GM19438 (cell line): Measurements from ENCODE around the gene TMEM178B.
"Not testable (repeated sequence)": the region's sequence is repeated elsewhere in the genome, so short reads cannot be mapped to it uniquely, and the experiment has no call there.

ENCODE experiments used
- ATAC-seq: cut with Tn5 transposase; IDR thresholded peaks from one replicate; pipeline ENCODE4 v1.9.1; 2021; ENCODE audit warnings: low read depth; ENCODE audit not compliant: unreplicated experiment

TMEM178B gene

DNA sequence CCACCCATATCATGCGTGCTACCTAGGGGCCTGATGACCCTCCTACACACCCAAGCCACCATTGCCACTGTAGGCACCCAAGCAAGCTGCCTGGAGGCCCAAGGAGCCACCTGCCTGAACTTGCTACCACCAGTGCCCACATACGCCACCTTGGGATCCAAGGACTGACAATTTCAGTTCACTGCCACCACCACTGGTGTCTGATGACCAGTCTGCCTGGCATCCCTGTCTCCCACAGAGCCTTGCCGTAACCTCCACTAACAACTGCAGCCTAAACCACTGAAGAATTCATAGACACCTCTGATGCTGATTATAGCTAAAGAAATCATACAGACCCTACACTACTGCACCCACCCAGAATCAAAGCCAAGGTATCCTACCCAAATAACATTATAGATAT, 58.8 kb downstream of the TMEM178B start:
- ATAC-seq = no peak

- no peak for ATAC-seq
Observed at GRCh38 chr7:141133646-141134045, 59.8 kb downstream of the TMEM178B start.

DNA sequence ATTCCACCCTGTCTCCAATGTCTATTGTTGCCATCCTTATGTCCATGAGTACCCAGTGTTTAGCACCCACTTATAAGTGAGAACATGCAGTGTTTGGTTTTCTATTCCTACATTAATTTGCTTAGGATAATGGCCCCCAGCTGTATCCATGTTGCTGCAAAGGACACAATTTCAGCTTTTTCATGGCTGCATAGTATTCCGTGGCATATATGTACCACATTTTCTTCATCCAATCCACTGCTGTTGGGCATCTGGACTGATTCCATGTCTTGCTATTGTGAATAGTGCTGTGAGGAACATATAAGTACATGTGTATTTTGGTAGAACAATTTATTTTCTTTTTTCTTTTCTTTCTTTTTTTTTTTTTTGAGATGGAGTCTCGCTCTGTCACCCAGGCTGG, 68.2 kb downstream of the TMEM178B start:
- no peak for ATAC-seq

GRCh38 chr7:141144921-141145629, 71.2 kb downstream of the TMEM178B start:
- no peak for ATAC-seq

- ATAC-seq = no peak
Observed at GRCh38 chr7:141145630-141145982, 71.7 kb downstream of the TMEM178B start.

DNA sequence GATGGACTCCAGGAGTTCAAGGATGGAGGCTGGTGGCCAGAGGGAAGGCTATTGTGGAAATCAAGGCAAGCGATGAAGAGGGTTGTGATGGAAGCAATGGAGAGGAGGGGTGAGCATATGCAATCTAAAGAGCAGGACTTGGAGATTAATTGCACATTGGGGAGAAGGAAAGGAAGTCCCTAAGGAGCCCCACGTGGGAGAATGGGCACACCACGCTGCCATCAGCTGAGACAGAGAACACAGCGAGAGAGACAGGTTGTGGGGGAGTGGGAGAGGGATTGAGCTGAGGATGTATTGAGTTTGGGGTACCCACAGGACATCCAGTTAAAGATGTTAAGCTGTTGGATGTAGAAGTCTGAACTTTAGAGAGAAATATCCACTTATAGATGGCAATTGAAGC, 73.6 kb downstream of the TMEM178B start:
- no peak for ATAC-seq

DNA sequence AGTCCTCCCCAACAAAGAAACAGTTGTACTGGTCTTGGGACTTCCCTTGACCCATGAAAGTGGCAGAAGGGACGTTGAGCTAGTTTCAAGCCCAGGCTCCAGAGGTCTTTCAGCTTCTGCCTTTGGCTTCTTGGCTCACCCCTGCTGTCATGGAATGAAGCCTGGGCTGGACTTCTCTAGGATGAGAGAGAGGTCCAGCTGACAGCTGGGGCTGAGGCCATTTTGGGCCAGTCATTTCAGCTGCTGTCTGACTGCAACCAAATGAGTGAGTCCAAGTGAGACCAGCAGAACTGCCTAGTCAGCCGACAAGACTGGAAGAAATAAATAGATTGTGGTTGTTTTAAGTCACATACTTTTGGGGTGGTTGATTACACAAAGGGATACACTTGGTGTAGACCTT, 76.6 kb downstream of the TMEM178B start:
- no peak for ATAC-seq

GRCh38 chr7:141151746-141152145, 77.9 kb downstream of the TMEM178B start:
- ATAC-seq = no peak

DNA sequence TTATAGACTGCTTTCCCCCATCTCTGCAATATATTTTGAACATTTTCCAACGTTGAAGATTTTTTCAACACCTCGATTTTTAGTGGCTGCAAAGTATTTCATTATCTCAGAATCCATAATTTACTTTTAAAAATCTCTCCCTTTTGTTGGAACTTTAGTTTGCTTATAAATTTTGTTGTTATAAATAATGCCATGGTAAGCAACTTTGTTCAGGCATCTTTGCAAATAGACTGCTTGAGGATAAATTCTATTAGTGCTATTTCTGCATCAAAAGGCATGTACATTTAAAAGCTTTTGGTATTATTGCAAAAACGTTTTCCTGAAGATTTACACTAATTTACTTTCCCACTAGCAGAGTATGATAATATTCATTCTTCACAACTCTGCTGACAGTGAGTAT, 79.4 kb downstream of the TMEM178B start:
- ATAC-seq = no peak

GRCh38 chr7:141154131-141154732, 80.4 kb downstream of the TMEM178B start:
- ATAC-seq = no peak

DNA sequence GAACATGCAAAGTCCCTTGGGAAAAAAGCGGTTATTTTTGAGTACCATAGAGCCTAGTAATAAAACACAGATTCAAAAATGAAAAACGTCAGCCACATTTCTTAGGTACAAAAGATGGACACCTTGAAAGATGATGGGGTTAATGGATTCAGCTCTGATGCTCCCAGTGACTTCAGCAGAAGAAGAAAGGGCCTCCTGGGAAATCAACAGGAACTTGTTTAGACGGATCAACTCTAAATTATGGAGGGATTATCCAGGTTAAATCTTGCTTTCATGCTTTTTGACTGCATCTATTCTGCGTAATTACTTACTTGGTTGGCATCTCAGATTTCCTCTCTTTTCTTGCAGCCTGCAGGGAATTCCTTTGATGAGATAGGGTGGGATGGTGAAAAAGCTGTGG, 82.5 kb downstream of the TMEM178B start:
- no peak for ATAC-seq

- ATAC-seq = no peak
Observed at GRCh38 chr7:141157138-141157765, 83.4 kb downstream of the TMEM178B start.

GRCh38 chr7:141158561-141158960, 84.7 kb downstream of the TMEM178B start:
- ATAC-seq = no peak

GRCh38 chr7:141160246-141160860, 86.5 kb downstream of the TMEM178B start:
- no peak for ATAC-seq

DNA sequence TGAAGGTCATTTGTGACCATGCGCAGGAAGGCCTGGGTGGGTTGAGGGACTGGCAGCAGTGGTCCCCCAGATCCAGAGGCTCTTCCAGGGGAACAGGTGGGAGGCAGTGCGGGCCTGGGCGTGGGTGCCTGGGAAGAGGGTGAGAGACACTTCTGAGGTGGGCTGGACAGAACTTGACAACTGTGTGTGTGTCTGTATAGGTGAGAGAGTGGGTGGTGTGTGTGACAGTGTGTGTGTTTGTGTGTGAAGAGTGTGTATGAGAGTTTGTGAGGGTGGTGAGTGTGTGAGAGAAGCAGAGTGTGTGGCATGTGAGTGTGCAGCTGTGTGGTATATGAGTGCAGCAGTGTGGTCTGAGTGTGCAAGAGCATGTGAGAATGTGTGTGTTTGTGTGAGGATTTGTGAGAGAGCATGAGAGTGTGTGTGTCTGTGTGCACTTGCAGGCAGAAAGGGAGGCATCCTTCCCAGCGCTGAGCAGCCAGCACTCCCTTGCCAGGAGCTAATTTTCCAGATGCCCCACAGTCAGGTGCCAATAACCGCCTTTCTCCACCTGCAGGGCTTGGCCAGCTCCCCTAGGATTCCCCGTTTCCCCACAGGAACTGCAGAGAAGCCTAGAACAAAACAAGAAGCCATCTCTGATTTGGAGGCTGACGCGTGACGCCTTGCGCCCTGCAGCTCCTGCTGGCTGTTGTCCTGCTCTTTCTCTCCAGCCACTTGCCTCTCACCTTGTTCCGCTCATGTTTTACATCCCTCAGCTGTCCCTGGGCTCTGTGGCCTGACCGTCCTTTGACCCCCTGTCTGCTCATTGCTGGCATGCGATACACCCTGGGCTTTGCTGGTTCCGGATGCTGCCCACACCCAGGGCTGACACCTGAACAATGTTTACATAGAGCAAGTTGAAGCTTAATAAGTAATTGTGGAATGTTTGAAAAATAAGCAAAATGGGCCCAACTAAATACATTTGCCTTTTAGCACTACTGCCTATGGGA, 88.0 kb downstream of the TMEM178B start:
- no peak for ATAC-seq

DNA sequence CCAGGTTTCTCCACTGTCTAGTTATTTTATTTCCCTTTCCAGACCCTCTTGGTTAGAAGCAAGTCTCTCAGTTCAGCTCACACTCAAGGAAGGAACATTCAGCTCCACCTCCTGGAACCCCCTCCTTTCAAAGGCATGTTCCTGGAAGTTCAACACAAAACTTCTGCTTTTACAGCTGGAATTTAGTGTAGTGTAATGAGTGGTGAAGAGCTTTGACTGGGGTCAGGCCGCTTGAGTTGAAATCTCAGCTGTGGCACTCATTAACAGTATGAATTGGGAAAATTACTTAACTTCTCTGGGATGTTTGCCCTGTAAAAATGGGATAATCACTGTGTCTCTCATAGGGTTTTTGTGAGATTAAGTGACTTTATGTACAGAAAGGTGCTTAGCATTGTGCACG, 91.7 kb downstream of the TMEM178B start:
- ATAC-seq = no peak

GRCh38 chr7:141166926-141167325, 93.1 kb downstream of the TMEM178B start:
- no peak for ATAC-seq

DNA sequence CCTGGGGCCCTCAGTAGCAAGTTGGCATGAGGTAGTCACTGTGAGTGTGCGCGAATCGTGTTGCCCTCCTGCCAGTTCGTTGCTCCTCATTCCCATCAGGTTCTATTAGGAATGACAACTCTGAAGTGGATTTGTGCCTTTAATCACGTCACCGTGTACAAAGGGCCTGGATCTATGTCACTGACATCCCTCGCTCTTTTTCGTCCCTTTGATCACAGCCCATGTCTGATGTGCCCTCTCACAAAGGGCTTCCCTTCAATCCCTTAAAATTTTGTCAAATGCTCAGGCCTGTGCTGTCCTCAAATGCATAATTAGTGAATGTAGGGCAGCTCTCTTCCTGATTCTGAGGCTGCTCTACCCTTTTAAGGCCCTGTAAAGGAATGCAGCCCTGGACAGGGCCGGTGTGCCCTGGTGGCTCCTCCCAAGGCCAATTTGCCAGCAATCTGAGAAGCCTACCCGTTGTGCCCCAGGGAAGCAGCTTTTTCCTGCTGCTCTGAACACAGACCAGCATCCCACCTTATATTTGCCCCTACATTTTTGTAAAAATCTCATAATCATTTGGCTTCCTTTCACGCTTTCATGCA, 93.6 kb downstream of the TMEM178B start:
- no peak for ATAC-seq

- ATAC-seq = not testable (repeated sequence)
Observed at GRCh38 chr7:141169157-141169556, 95.3 kb downstream of the TMEM178B start.

DNA sequence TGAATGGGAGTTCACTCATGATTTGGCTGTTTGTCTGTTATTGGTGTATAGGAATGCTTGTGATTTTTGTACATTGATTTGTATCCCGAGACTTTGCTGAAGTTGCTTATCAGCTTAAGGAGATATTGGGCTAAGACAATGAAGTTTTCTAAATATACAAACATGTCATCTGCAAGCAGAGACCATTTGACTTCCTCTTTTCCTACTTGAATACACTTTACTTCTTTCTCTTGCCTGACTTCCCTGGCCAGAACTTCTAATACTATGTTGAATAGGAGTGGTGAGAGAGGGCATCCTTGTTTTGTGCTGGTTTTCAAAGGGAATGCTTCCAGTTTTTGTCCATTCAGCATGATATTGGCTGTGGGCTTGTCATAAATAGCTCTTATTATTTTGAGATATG, 101.9 kb downstream of the TMEM178B start:
- ATAC-seq = not testable (repeated sequence)
